Adrenal gland (tissue), 12 donors: Measurements from ENCODE around the gene KIF2C. TPM values are rescaled to one million over a fixed set of nuclear protein-coding genes. Genes with fewer than 3 reads are reported as not detected.

Experiments
- DNase-seq, 7 donors: peaks; one replicate each; pipeline ENCODE4 v3.0.0-alpha.2; 2019 to 2020
- H3K27ac ChIP-seq, 5 donors: fragments of 200-600 bp; sonication (generic) in 4 of 5; 1 replicate in 3 of 5; 2 replicates in 2 of 5; pipeline versions ENCODE4 v1.5.1 to v1.8.0; 2016 to 2020; ENCODE audit warnings: mild to moderate bottlenecking in 1 of 5
- H3K27me3 ChIP-seq: fragments of 200-600 bp; 2 replicates; pipeline ENCODE4 v1.8.0; 2021
- H3K36me3 ChIP-seq, 2 donors: fragments of 200-600 bp; replicated peaks in 1 of 2; 1 replicate in 1 of 2; 2 replicates in 1 of 2; pipeline versions ENCODE4 v1.5.1 to v1.8.0; 2018 to 2022
- H3K4me1 ChIP-seq, 2 donors: fragments of 200-600 bp; replicated peaks in 1 of 2; 1 replicate in 1 of 2; 2 replicates in 1 of 2; pipeline versions ENCODE4 v1.5.1 to v1.8.0; 2018 to 2021
- H3K4me3 ChIP-seq, 4 donors: fragments of 200-600 bp; sonication (generic) in 3 of 4; one replicate each; pipeline ENCODE4 v1.5.1; 2016 to 2018
- H3K9me3 ChIP-seq, 3 donors: fragments of 200-600 bp; sonication (generic) in 1 of 3; replicated peaks in 1 of 3; 1 replicate in 2 of 3; 2 replicates in 1 of 3; pipeline versions ENCODE4 v1.5.1 to v1.8.0; 2016 to 2021
- CTCF ChIP-seq, 6 experiments: fragments of 450-650 bp in 4 of 6; fragments of 200-600 bp in 2 of 6; sonication (generic) in 1 of 6; IDR thresholded peaks; 1 replicate in 5 of 6; 2 replicates in 1 of 6; pipeline versions ENCODE4 v1.5.1 to v1.8.0; 2016 to 2021; ENCODE audit warnings: antibody characterized with exemption in 6 of 6, mild to moderate bottlenecking in 2 of 6, moderate library complexity in 1 of 6
- POLR2A ChIP-seq, 2 donors: fragments of 450-650 bp; IDR thresholded peaks; one replicate each; pipeline ENCODE4 v1.6.1; 2017; ENCODE audit warnings: antibody characterized with exemption in 2 of 2, mild to moderate bottlenecking in 2 of 2, moderate library complexity in 1 of 2
- WGBS, 4 donors: extraction: QIAGEN DNeasy Blood & Tissue Kit in 2 of 4; methylation state at CpG; one replicate each; pipeline versions ENCODE4 v1.1.5 to v1.1.7; 2013 to 2017; 5-methylcytosine and 5-hydroxymethylcytosine counted together
- intact Hi-C, 2 donors: fragments of 100-400 bp; cut with DNase I; formaldehyde crosslinking; loops; one replicate each; pipeline versions ENCODE4 v1.14.1 to v1.15.0; 2022 to 2023
- polyA plus RNA-seq, 3 donors: library from polyadenylated mRNA; stranded (reverse); fragments of 200-250 nt in 2 of 3; fragments of 350-450 nt in 1 of 3; fragmentation: Illumina TruSeq in 1 of 3; extraction: RNeasy Lipid Tissue Mini Kit (QIAGEN cat#74804) in 1 of 3; gene quantifications; one replicate each; pipeline ENCODE4 v1.2.3, GENCODE V29; 2013 to 2014
- total RNA-seq, 9 donors: library from RNA; depleted of rRNA in 4 of 9; stranded (reverse); fragments of >200 nt in 4 of 9; fragments of 120-200 nt in 1 of 9; fragmentation: NEBNext Ultra II Directional in 1 of 9; extraction: Animal tissue kit (Norgen Biotek cat#: 25700) in 1 of 9; gene quantifications; one replicate each; pipeline versions ENCODE4 v1.1.0 to v1.2.4, GENCODE V29; 2013 to 2023
- donor health status: healthy with polysubstance abuse.
- donor health status: Bipolar disorder and iron deficiency.
- donor health status: DM: yes; HTN: yes; CAD: no.
- donor health status: DM: no; HTN: no; CAD: no.
- donor health status: DM: no; HTN: no; CAD: no.
- donor health status: DM: yes; HTN: yes; CAD: no.

The KIF2C gene
- total and polyA plus RNA-seq, 12 donors: 0.26 to 10.4 (median 1.4) TPM

- H3K4me3 ChIP-seq: no peak overlapping the region
- H3K27me3 ChIP-seq: no peaks in the 10 kb centered on the region
- DNase-seq: peak in 1 of 7 donors; percentile 51
- TF ChIP-seq CTCF (IDR thresholded peaks at IDR 0.05) (no peak), POLR2A (IDR thresholded peaks at IDR 0.05) (no peak)
- peak overlapping the region in 1 of 5 donors; percentile 80 for H3K27ac ChIP-seq
- 89 to 94% (median 93%) methylated on average over 3 to 9 of the region's 9 CpGs for WGBS, 4 donors
- intact Hi-C loops: no loop called here
- H3K4me1 ChIP-seq: peaks cover 26 to 48% of the 10 kb centered on the region in 2 donors
- peaks cover 0 to 40% of the 10 kb centered on the region in 2 donors for H3K36me3 ChIP-seq
- no peaks in the 10 kb centered on the region for H3K9me3 ChIP-seq
These were observed 63.4 kb downstream of the KIF2C start for GRCh38 chr1:44803062-44803311.

- WGBS, 4 donors: 74 to 87% (median 82%) methylated on average over 4 to 13 of the region's 13 CpGs
- Histone ChIP-seq H3K27me3 (no peaks in the 10 kb centered on the region), H3K36me3 (peaks cover 0 to 40% of the 10 kb centered on the region in 2 donors), H3K4me3 (no peak overlapping the region), H3K27ac (peak overlapping the region in 2 of 5 donors; percentile 37 to 80), H3K4me1 (peaks cover 31 to 53% of the 10 kb centered on the region in 2 donors), H3K9me3 (no peaks in the 10 kb centered on the region)
- TF ChIP-seq CTCF (IDR thresholded peaks at IDR 0.05) (no peak), POLR2A (IDR thresholded peaks at IDR 0.05) (no peak)
- intact Hi-C loops: no loop called here
- peak in 5 of 7 donors; percentile 20 to 56 (median 31) for DNase-seq
These were observed 63.9 kb downstream of the KIF2C start for GRCh38 chr1:44803312-44804095.

- no peak overlapping the region for H3K4me3 ChIP-seq
- peak in 3 of 7 donors; percentile 17 to 54 (median 24) for DNase-seq
- 93 to 95% (median 94%) methylated on average over 7 to 20 of the region's 20 CpGs for WGBS, 4 donors
- no peaks in the 10 kb centered on the region for H3K27me3 ChIP-seq
- peaks cover 50 to 68% of the 10 kb centered on the region in 2 donors for H3K4me1 ChIP-seq
- TF ChIP-seq CTCF (IDR thresholded peaks at IDR 0.05): no peak
- peaks cover 0 to 40% of the 10 kb centered on the region in 2 donors for H3K36me3 ChIP-seq
- H3K9me3 ChIP-seq: no peaks in the 10 kb centered on the region
- H3K27ac ChIP-seq: peak overlapping the region in 4 of 5 donors; percentile 96 to 100 (median 99)
- intact Hi-C loops: no loop called here
These were observed 65.8 kb downstream of the KIF2C start for GRCh38 chr1:44805311-44806024.

- Histone ChIP-seq H3K9me3 (no peaks in the 10 kb centered on the region), H3K4me1 (peaks cover 53 to 75% of the 10 kb centered on the region in 2 donors), H3K4me3 (peak overlapping the region in 1 of 4 donors; percentile 6), H3K36me3 (peaks cover 0 to 40% of the 10 kb centered on the region in 2 donors), H3K27me3 (no peaks in the 10 kb centered on the region), H3K27ac (peak overlapping the region; percentile 96 to 100 (median 99))
- intact Hi-C loops: no loop called here
- WGBS, 4 donors: 85 to 90% (median 88%) methylated on average over 35 to 70 of the region's 70 CpGs
- DNase-seq: peak in 3 of 7 donors; percentile 36 to 59 (median 45)
- TF ChIP-seq CTCF (IDR thresholded peaks at IDR 0.05) (no peak), POLR2A (IDR thresholded peaks at IDR 0.05) (no peak)
These were observed 66.5 kb downstream of the KIF2C start for GRCh38 chr1:44806025-44806703.
